Mucosa of descending colon (tissue), 3 donors: ENCODE results near the gene PRMT6. TPM values are rescaled to one million over a fixed set of nuclear protein-coding genes. Genes with fewer than 3 reads are reported as not detected.
"Not testable (repeated sequence)": the region's sequence is repeated elsewhere in the genome, so short reads cannot be mapped to it uniquely, and the experiment has no call there.

Source experiments
- ATAC-seq: fragments of 200-7000 bp; cut with Tn5 transposase; one replicate; pipeline ENCODE4 v1.9.1; 2020; ENCODE audit warnings: mild to moderate bottlenecking, moderate library complexity
- DNase-seq, 3 donors: peaks; one replicate each; pipeline ENCODE4 v3.0.0-alpha.2; 2020
- H3K36me3 ChIP-seq: fragments of 200-600 bp; one replicate; pipeline ENCODE4 v1.8.0; 2021; ENCODE audit warnings: low read depth, mild to moderate bottlenecking
- H3K4me1 ChIP-seq: fragments of 200-600 bp; one replicate; pipeline ENCODE4 v1.8.0; 2021; ENCODE audit warnings: low read depth, mild to moderate bottlenecking
- H3K4me3 ChIP-seq: fragments of 200-600 bp; one replicate; pipeline ENCODE4 v1.8.0; 2021; ENCODE audit warnings: mild to moderate bottlenecking
- H3K9me3 ChIP-seq: fragments of 200-600 bp; one replicate; pipeline ENCODE4 v1.8.0; 2021; ENCODE audit warnings: mild to moderate bottlenecking
- intact Hi-C, 2 donors: fragments of 100-400 bp; cut with DNase I in 1 of 2; cut with micrococcal nuclease in 1 of 2; formaldehyde crosslinking; loops; one replicate each; pipeline versions ENCODE4 v1.11.0 to v1.11.1; 2022; cut with DNase I, micrococcal nuclease
- total RNA-seq, 3 donors: library from RNA; stranded (reverse); fragmentation: NEBNext Ultra II Directional in 2 of 3; extraction: Animal tissue kit (Norgen Biotek cat#: 25700) in 2 of 3; gene quantifications; one replicate each; pipeline versions ENCODE4 v1.2.1 to v1.2.4, GENCODE V29; 2021 to 2023
- TF ChIP-seq, protein P1 (sequence below): fragments of 200-600 bp; IDR thresholded peaks from one replicate; pipeline ENCODE4 v1.8.0; 2022; ENCODE audit warnings: antibody characterized with exemption, mild to moderate bottlenecking
- donor health status: DM: no; HTN: no; CAD: no; lungs with moderate emphysema.
- donor health status: DM: no; HTN: no; CAD: no.
- donor health status: DM: no; HTN: yes; CAD: no.

PRMT6 gene
- total RNA-seq, 3 donors from 2014 or later: 9.5 to 13.7 (median 12.1) TPM

DNA sequence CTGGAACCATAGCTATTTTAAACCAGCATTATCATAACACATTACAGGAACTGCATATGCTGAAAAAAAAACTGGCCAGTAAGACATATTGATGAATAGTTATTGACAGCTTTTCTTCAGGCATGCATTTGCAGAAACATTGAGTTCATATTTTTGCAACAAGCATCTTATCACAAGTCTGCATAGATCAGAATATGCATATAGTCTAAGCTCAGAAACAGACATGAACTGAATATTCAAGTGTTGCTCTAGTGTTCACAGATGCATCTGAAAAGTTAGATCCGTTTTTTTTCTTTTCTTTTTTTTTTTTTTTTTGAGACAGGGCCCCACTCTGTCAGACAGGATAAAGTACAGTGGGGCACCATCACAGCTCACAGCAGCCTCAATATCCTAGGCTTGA lies 22.8 kb downstream of the PRMT6 start:
- DNase-seq (no peak), ATAC-seq (no peak)
- Histone ChIP-seq H3K36me3 (no peaks in the 10 kb centered on the region), H3K4me1 (no peaks in the 10 kb centered on the region), H3K9me3 (no peaks in the 10 kb centered on the region), H3K4me3 (no peak overlapping the region)
- intact Hi-C loops: no loop called here
- TF ChIP-seq, protein P1, sequence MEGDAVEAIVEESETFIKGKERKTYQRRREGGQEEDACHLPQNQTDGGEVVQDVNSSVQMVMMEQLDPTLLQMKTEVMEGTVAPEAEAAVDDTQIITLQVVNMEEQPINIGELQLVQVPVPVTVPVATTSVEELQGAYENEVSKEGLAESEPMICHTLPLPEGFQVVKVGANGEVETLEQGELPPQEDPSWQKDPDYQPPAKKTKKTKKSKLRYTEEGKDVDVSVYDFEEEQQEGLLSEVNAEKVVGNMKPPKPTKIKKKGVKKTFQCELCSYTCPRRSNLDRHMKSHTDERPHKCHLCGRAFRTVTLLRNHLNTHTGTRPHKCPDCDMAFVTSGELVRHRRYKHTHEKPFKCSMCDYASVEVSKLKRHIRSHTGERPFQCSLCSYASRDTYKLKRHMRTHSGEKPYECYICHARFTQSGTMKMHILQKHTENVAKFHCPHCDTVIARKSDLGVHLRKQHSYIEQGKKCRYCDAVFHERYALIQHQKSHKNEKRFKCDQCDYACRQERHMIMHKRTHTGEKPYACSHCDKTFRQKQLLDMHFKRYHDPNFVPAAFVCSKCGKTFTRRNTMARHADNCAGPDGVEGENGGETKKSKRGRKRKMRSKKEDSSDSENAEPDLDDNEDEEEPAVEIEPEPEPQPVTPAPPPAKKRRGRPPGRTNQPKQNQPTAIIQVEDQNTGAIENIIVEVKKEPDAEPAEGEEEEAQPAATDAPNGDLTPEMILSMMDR: no peak

GRCh38 chr1:107081102-107081501 lies 24.6 kb downstream of the PRMT6 start:
- TF ChIP-seq, protein P1: no peak
- ATAC-seq (no peak), DNase-seq (no peak)
- no peaks in the 10 kb centered on the region for H3K4me1 ChIP-seq
- H3K36me3 ChIP-seq: no peaks in the 10 kb centered on the region
- H3K9me3 ChIP-seq: no peaks in the 10 kb centered on the region
- no peak overlapping the region for H3K4me3 ChIP-seq
- intact Hi-C loops: no loop called here

GRCh38 chr1:107091418-107091817 lies 34.9 kb downstream of the PRMT6 start:
- DNase-seq (no peak), ATAC-seq (no peak)
- intact Hi-C loops: no loop called here
- Histone ChIP-seq H3K4me3 (no peak overlapping the region), H3K4me1 (no peaks in the 10 kb centered on the region), H3K36me3 (no peaks in the 10 kb centered on the region), H3K9me3 (no peaks in the 10 kb centered on the region)
- TF ChIP-seq, protein P1: no peak

DNA sequence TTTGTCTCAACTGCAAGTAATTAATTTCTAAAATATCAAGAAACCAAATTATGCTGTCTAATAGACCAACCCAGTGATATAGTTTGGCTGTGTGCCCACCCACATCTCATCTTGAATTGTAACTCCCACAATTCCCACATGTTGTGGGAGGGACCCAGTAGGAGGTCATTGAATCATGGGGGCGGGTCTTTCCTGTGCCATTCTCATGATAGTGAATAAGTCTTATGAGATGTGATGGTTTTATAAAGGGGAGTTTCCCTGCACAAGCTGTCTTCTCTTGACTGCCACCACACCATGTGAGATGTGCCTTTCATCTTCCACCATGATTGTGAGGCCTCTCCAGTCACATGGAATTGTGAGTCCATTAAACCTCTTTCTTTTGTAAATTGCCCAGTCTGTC lies 36.9 kb downstream of the PRMT6 start:
- H3K9me3 ChIP-seq, DNase-seq, H3K4me3 ChIP-seq, H3K36me3 ChIP-seq, intact Hi-C loops, H3K4me1 ChIP-seq, ATAC-seq: not testable (repeated sequence)

DNA sequence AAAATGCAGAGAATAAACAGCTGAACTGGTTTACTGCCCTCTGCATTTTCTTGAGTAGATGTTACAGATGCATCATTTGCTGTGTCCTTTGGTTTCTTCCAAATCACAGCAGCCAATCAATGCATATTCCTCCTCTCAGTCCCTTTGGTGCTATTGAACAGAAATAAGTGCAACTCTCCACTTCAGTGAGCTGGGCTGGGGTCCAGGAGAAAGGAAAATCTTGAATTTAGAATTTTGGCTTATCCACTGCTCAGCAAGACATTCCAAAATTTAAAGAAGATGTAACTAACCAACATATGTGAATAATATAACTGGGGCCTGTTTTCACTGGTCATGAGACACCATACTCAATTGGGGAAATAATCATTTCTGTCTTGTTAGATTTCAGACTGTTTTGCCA lies 39.2 kb downstream of the PRMT6 start:
- Histone ChIP-seq H3K9me3 (no peaks in the 10 kb centered on the region), H3K4me3 (no peak overlapping the region), H3K36me3 (no peaks in the 10 kb centered on the region), H3K4me1 (no peaks in the 10 kb centered on the region)
- ATAC-seq: no peak
- no peak for DNase-seq
- intact Hi-C loops: no loop called here
- TF ChIP-seq, protein P1: no peak

GRCh38 chr1:107096690-107097089 lies 40.2 kb downstream of the PRMT6 start:
- no peak for ATAC-seq
- H3K4me3 ChIP-seq: no peak overlapping the region
- no peaks in the 10 kb centered on the region for H3K4me1 ChIP-seq
- no peaks in the 10 kb centered on the region for H3K36me3 ChIP-seq
- DNase-seq: no peak
- H3K9me3 ChIP-seq: no peaks in the 10 kb centered on the region
- intact Hi-C loops: no loop called here
- TF ChIP-seq, protein P1: no peak
